HUES64 (cell line): ENCODE measurements around the gene ASIC4.

Experiments used
- H3K27ac ChIP-seq: 2 replicates; pipeline ENCODE4 v1.7.0; 2013; ENCODE audit warnings: low read depth, low read length, inconsistent platforms
- H3K27me3 ChIP-seq: 2 replicates; pipeline ENCODE4 v1.6.1; 2013; ENCODE audit warnings: mild to moderate bottlenecking, low read length; ENCODE audit not compliant: insufficient read depth
- H3K36me3 ChIP-seq: 2 replicates; pipeline ENCODE4 v1.6.1; 2013; ENCODE audit warnings: mild to moderate bottlenecking, low read length; ENCODE audit not compliant: insufficient read depth
- H3K4me1 ChIP-seq: 2 replicates; pipeline ENCODE4 v1.6.1; 2013; ENCODE audit warnings: mild to moderate bottlenecking, low read length, moderate library complexity; ENCODE audit not compliant: insufficient read depth
- H3K4me3 ChIP-seq: 2 replicates; pipeline ENCODE4 v1.5.1; 2013; ENCODE audit warnings: mild to moderate bottlenecking, low read length, moderate library complexity
- H3K9ac ChIP-seq: 2 replicates; pipeline ENCODE4 v1.6.1; 2013; ENCODE audit warnings: mild to moderate bottlenecking, low read depth, low read length
- H3K9me3 ChIP-seq: 2 replicates; pipeline ENCODE4 v1.6.1; 2013; ENCODE audit warnings: low read depth, low read length; ENCODE audit not compliant: insufficient read depth
- WGBS: fragments of 150-250, 120-280 bp; methylation state at CpG from one replicate; pipeline ENCODE4 v1.1.7; 2013; ENCODE audit warnings: missing lambda C conversion rate; 5-methylcytosine and 5-hydroxymethylcytosine counted together

The ASIC4 gene

GRCh38 chr2:219473511-219473910 lies 40.8 kb upstream of the ASIC4 start:
- 95% methylated on average over 18 of the region's 18 CpGs for WGBS
- Histone ChIP-seq H3K4me1 (no peaks in the 10 kb centered on the region), H3K36me3 (no peaks in the 10 kb centered on the region)

GRCh38 chr2:219474285-219475060 lies 39.8 kb upstream of the ASIC4 start:
- 84% methylated on average over 11 of the region's 11 CpGs for WGBS
- Histone ChIP-seq H3K9ac (no peak overlapping the region), H3K4me3 (no peak overlapping the region), H3K36me3 (no peaks in the 10 kb centered on the region), H3K9me3 (no peaks in the 10 kb centered on the region), H3K27ac (no peak overlapping the region), H3K4me1 (no peaks in the 10 kb centered on the region), H3K27me3 (no peaks in the 10 kb centered on the region)

More at GRCh38 chr2:219473511-219473910, 40.8 kb upstream of the ASIC4 start:
- no peak overlapping the region for H3K9ac ChIP-seq
- no peaks in the 10 kb centered on the region for H3K9me3 ChIP-seq
- H3K4me3 ChIP-seq: no peak overlapping the region
- H3K27ac ChIP-seq: no peak overlapping the region
- H3K27me3 ChIP-seq: no peaks in the 10 kb centered on the region

- Histone ChIP-seq H3K36me3 (no peaks in the 10 kb centered on the region; the same call in 1 of the 2 replicates), H3K27me3 (no peaks in the 10 kb centered on the region), H3K9me3 (no peaks in the 10 kb centered on the region), H3K4me1 (no peaks in the 10 kb centered on the region), H3K27ac (no peak overlapping the region), H3K4me3 (no peak overlapping the region), H3K9ac (no peak overlapping the region)
- 69% methylated on average over 5 of the region's 6 CpGs for WGBS
Measured at GRCh38 chr2:219475278-219475677, 39.0 kb upstream of the ASIC4 start.

- Histone ChIP-seq H3K9ac (no peak overlapping the region), H3K27ac (no peak overlapping the region), H3K36me3 (no peaks in the 10 kb centered on the region; the same call in 1 of the 2 replicates), H3K4me1 (no peaks in the 10 kb centered on the region), H3K4me3 (peak overlapping the region; percentile 50), H3K27me3 (no peaks in the 10 kb centered on the region), H3K9me3 (no peaks in the 10 kb centered on the region)
- WGBS: 28% methylated on average over 10 of the region's 14 CpGs
Measured at GRCh38 chr2:219475697-219476651, 38.3 kb upstream of the ASIC4 start.

- no peaks in the 10 kb centered on the region for H3K4me1 ChIP-seq
- H3K36me3 ChIP-seq: no peaks in the 10 kb centered on the region; the same call in 1 of the 2 replicates
- no peaks in the 10 kb centered on the region for H3K9me3 ChIP-seq
- WGBS: 2% methylated on average over 14 of the region's 16 CpGs
- H3K27me3 ChIP-seq: peaks cover 2% of the 10 kb centered on the region
- no peak overlapping the region; the same call in 1 of the 2 replicates for H3K27ac ChIP-seq
- no peak overlapping the region for H3K9ac ChIP-seq
- H3K4me3 ChIP-seq: peak overlapping the region; percentile 50
Measured at GRCh38 chr2:219476652-219477151, 37.6 kb upstream of the ASIC4 start.

- Histone ChIP-seq H3K27ac (no peak overlapping the region), H3K36me3 (no peaks in the 10 kb centered on the region; the same call in 1 of the 2 replicates), H3K4me1 (no peaks in the 10 kb centered on the region), H3K4me3 (peak overlapping the region; percentile 50; the same call in 1 of the 2 replicates), H3K9ac (no peak overlapping the region), H3K27me3 (peaks cover 7% of the 10 kb centered on the region), H3K9me3 (no peaks in the 10 kb centered on the region)
- WGBS: 68% methylated on average over 13 of the region's 13 CpGs
Measured at GRCh38 chr2:219477179-219477578, 37.1 kb upstream of the ASIC4 start.

GRCh38 chr2:219477815-219478214 lies 36.5 kb upstream of the ASIC4 start:
- Histone ChIP-seq H3K9me3 (no peaks in the 10 kb centered on the region), H3K27me3 (peaks cover 13% of the 10 kb centered on the region), H3K36me3 (no peaks in the 10 kb centered on the region; the same call in 1 of the 2 replicates), H3K4me3 (no peak overlapping the region), H3K4me1 (no peaks in the 10 kb centered on the region), H3K27ac (no peak overlapping the region), H3K9ac (no peak overlapping the region)
- 93% methylated on average over 15 of the region's 15 CpGs for WGBS

GRCh38 chr2:219478916-219479315 lies 35.4 kb upstream of the ASIC4 start:
- no peak overlapping the region for H3K4me3 ChIP-seq
- 92% methylated on average over 8 of the region's 8 CpGs for WGBS
- H3K4me1 ChIP-seq: no peaks in the 10 kb centered on the region; the same call in 1 of the 2 replicates
- no peaks in the 10 kb centered on the region for H3K9me3 ChIP-seq
- peaks cover 24% of the 10 kb centered on the region for H3K27me3 ChIP-seq
- H3K27ac ChIP-seq: no peak overlapping the region
- no peak overlapping the region for H3K9ac ChIP-seq
- no peaks in the 10 kb centered on the region; the same call in 1 of the 2 replicates for H3K36me3 ChIP-seq

- H3K36me3 ChIP-seq: no peaks in the 10 kb centered on the region; the same call in 1 of the 2 replicates
- no peak overlapping the region for H3K9ac ChIP-seq
- H3K4me1 ChIP-seq: no peaks in the 10 kb centered on the region; the same call in 1 of the 2 replicates
- H3K27me3 ChIP-seq: peaks cover 35% of the 10 kb centered on the region
- no peak overlapping the region for H3K27ac ChIP-seq
- no peaks in the 10 kb centered on the region for H3K9me3 ChIP-seq
- H3K4me3 ChIP-seq: no peak overlapping the region
- 93% methylated on average over 8 of the region's 8 CpGs for WGBS
Measured at GRCh38 chr2:219480004-219480403, 34.3 kb upstream of the ASIC4 start.

GRCh38 chr2:219482674-219483405 lies 31.4 kb upstream of the ASIC4 start:
- no peak overlapping the region for H3K27ac ChIP-seq
- no peaks in the 10 kb centered on the region for H3K9me3 ChIP-seq
- H3K4me3 ChIP-seq: no peak overlapping the region
- peaks cover 62% of the 10 kb centered on the region for H3K27me3 ChIP-seq
- no peaks in the 10 kb centered on the region; the same call in 1 of the 2 replicates for H3K36me3 ChIP-seq
- peaks cover 12% of the 10 kb centered on the region for H3K4me1 ChIP-seq
- no peak overlapping the region for H3K9ac ChIP-seq
- 77% methylated on average over 17 of the region's 17 CpGs for WGBS
